Duodenal mucosa (tissue), 2 donors: ENCODE results near the gene TAB2.
"Not testable (repeated sequence)": the region's sequence is repeated elsewhere in the genome, so short reads cannot be mapped to it uniquely, and the experiment has no call there.

ENCODE experiments used
- H3K27ac ChIP-seq: one replicate; pipeline ENCODE4 v1.7.0; 2013; ENCODE audit warnings: low read depth, low read length
- H3K27me3 ChIP-seq, 2 donors: one replicate each; pipeline ENCODE4 v1.7.0; 2013; ENCODE audit warnings: low read length in 2 of 2, control low read depth in 1 of 2; ENCODE audit not compliant: insufficient read depth in 2 of 2, control insufficient read depth in 1 of 2
- H3K36me3 ChIP-seq, 2 donors: one replicate each; pipeline ENCODE4 v1.7.0; 2013; ENCODE audit warnings: low read length in 2 of 2, control low read depth in 1 of 2; ENCODE audit not compliant: insufficient read depth in 2 of 2, control insufficient read depth in 1 of 2
- H3K4me1 ChIP-seq, 2 donors: one replicate each; pipeline ENCODE4 v1.7.0; 2013; ENCODE audit warnings: low read length in 2 of 2, control low read depth in 1 of 2; ENCODE audit not compliant: insufficient read depth in 2 of 2, control insufficient read depth in 1 of 2
- H3K4me3 ChIP-seq, 2 donors: one replicate each; pipeline ENCODE4 v1.7.0; 2013; ENCODE audit warnings: low read length in 2 of 2, low read depth in 1 of 2
- H3K9ac ChIP-seq, 2 donors: one replicate each; pipeline ENCODE4 v1.7.0; 2013; ENCODE audit warnings: low read length in 2 of 2, low read depth in 1 of 2
- H3K9me3 ChIP-seq, 2 donors: one replicate each; pipeline ENCODE4 v1.7.0; 2013; ENCODE audit warnings: low read length in 2 of 2, control low read depth in 1 of 2; ENCODE audit not compliant: control insufficient read depth in 1 of 2

TAB2 gene

DNA sequence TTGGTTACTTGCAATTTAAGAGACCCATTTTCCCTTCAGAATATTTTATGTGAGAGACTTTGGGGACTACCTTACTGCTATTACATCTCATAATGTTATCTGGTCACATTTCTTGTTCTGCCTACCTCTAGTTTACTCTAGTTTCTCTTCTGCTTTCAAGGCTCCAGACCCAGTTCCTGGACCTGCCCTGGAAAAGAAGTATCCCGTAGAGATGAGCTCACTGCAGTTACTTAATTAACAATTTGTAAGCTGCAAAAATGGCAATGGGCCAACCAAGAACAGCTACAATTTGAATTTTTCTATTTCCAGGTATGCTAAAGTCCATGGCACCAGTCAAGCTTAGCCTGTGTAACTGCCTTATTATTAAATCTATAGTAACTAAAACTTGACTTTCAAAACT lies 25.0 kb downstream of the TAB2 start:
- H3K36me3 ChIP-seq = peaks cover 0 to 3% of the 10 kb centered on the region in 2 donors
- H3K27me3 ChIP-seq = no peaks in the 10 kb centered on the region
- H3K27ac ChIP-seq = no peak overlapping the region
- no peak overlapping the region for H3K9ac ChIP-seq
- no peaks in the 10 kb centered on the region for H3K9me3 ChIP-seq
- no peak overlapping the region for H3K4me3 ChIP-seq
- peaks cover 5 to 27% of the 10 kb centered on the region in 2 donors for H3K4me1 ChIP-seq

DNA sequence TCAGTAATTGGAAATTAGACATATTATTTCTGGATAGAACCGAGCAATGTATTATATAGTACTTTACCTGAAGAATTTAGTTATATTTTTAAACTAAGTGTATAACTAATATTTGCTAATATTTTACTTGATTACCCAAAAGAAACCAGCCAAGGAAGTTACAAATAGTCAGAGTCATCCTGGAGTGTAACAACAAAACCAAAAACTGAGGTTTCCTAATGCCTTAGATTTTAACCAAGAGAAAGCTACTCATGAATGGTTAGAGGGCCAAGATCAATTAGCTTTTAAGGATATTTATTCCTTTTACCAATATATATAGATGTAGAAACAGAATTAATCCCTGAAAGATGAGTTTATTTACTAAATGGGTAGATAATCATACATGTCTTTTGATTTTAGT lies 26.0 kb downstream of the TAB2 start:
- H3K9me3 ChIP-seq = no peaks in the 10 kb centered on the region
- no peak overlapping the region for H3K9ac ChIP-seq
- no peak overlapping the region for H3K4me3 ChIP-seq
- no peak overlapping the region for H3K27ac ChIP-seq
- H3K36me3 ChIP-seq = peaks cover 0 to 3% of the 10 kb centered on the region in 2 donors
- H3K4me1 ChIP-seq = peaks cover 5 to 20% of the 10 kb centered on the region in 2 donors
- H3K27me3 ChIP-seq = no peaks in the 10 kb centered on the region

DNA sequence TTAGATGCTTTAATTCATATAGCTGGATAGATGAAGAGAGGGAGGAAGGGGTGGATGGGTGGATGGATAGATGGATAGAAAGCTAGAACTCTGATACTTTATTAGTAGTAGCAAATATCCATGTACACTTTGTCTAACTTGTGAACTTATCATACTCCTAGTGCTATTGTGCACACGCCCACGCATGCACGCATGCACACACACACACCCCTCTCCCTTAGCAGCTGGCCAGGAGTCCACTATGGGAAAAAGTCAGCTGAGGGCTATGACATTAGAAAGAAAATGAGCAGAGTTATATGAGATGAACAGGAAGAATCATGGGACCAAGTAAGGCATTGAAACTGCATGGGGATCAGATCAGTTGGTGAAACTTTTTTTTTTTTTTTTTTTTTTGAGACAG lies 28.6 kb downstream of the TAB2 start:
- Histone ChIP-seq H3K27me3 (no peaks in the 10 kb centered on the region), H3K9me3 (no peaks in the 10 kb centered on the region), H3K4me1 (peaks cover 5 to 16% of the 10 kb centered on the region in 2 donors), H3K36me3 (peaks cover 0 to 3% of the 10 kb centered on the region in 2 donors), H3K27ac (no peak overlapping the region), H3K4me3 (no peak overlapping the region), H3K9ac (no peak overlapping the region)

DNA sequence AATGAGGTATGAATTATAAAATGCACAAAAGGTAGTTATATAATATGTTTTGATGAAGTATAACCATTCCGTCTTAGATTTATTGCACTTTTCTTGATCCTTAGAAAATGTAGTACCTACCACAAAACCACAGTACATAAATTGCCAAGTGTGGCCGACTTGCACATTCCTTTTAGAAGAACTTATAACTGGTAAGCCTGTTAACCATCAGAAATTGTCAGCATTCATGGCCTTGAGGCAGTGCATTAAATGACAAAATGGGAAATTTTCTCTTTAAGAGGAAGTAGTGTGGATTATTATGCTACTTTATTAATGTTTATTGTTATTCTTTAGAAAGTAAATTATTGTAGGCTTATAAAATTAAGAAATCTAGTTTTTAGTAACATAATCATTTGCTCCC lies 29.6 kb downstream of the TAB2 start:
- H3K27me3 ChIP-seq = no peaks in the 10 kb centered on the region
- peaks cover 5 to 10% of the 10 kb centered on the region in 2 donors for H3K4me1 ChIP-seq
- H3K9me3 ChIP-seq = no peaks in the 10 kb centered on the region
- peaks cover 0 to 3% of the 10 kb centered on the region in 2 donors for H3K36me3 ChIP-seq
- H3K27ac ChIP-seq = no peak overlapping the region
- no peak overlapping the region for H3K9ac ChIP-seq
- no peak overlapping the region for H3K4me3 ChIP-seq

DNA sequence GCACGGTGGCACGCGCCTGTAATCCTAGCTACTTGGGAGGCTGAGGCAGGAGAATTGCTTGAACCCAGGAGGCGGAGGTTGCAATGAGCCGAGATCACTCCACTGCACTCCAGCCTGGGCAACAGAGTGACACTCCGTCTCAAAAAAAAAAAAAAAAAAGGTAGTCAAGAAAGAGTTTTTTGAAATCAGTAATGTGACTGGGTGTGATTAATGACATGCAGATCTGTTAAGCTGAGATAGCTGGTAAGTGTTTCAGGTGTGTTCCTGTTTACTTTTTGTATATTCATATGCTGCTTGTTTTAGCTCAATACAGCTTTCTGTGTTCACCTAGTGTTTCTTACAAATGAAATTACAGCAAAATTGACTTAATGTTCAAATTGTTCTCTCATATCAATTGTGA lies 31.8 kb downstream of the TAB2 start:
- not testable (repeated sequence) for H3K4me3 ChIP-seq, H3K27me3 ChIP-seq, H3K9ac ChIP-seq, H3K27ac ChIP-seq, H3K36me3 ChIP-seq, H3K4me1 ChIP-seq, H3K9me3 ChIP-seq

DNA sequence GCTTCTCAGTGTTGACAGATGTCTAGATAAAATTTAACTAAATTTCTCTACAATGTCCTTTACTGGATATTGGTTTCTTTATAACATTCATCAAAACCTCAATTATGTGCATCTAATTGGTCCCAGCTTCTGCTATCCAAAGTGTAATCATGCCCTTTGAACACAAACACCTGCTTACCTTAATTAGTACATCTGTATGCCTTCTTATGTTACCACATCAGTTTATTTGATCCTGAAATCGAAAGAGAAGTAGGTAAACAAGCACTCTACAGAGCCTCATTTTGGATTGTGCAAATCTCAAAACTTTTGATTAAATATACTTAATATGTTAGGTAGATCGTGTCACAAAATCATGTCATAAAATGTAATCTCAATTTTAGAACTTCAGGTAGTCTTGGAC lies 36.5 kb downstream of the TAB2 start:
- Histone ChIP-seq H3K36me3 (no peaks in the 10 kb centered on the region), H3K27me3 (no peaks in the 10 kb centered on the region), H3K9me3 (no peaks in the 10 kb centered on the region), H3K9ac (no peak overlapping the region), H3K27ac (no peak overlapping the region), H3K4me1 (peaks cover 0 to 8% of the 10 kb centered on the region in 2 donors), H3K4me3 (no peak overlapping the region)

DNA sequence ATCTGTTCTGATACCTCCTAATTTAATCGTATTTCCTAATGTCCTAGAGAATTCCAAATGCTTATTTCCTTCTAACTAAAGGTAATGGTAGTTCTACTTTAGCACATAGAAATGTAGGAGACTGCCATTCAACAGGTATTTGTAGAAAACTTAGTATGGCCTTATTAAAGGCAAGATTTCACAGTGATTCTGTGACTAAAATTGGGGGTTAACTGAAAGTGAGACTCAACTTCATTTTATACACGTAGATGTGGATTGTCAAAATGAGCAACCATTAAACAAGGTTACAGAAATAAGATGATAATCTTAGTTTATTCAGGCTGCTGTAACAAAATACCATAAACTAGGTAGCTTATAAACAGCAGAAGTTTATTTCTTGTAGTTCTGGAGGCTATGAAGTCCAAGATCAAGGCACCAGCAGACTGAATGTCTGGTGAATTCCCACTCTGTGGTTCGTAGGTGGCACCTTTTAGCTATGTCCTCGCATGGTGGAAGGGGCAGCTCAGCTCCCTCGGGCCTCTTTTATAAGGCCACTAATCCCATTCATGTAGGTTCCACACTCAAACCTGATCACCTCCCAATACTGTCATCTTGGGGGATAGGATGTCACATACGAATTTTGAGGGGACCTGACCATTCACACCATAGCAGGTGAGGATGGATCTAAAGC lies 38.7 kb downstream of the TAB2 start:
- Histone ChIP-seq H3K27ac (no peak overlapping the region), H3K36me3 (no peaks in the 10 kb centered on the region), H3K4me1 (peaks cover 0 to 9% of the 10 kb centered on the region in 2 donors), H3K9me3 (no peaks in the 10 kb centered on the region), H3K27me3 (no peaks in the 10 kb centered on the region), H3K9ac (no peak overlapping the region), H3K4me3 (no peak overlapping the region)

DNA sequence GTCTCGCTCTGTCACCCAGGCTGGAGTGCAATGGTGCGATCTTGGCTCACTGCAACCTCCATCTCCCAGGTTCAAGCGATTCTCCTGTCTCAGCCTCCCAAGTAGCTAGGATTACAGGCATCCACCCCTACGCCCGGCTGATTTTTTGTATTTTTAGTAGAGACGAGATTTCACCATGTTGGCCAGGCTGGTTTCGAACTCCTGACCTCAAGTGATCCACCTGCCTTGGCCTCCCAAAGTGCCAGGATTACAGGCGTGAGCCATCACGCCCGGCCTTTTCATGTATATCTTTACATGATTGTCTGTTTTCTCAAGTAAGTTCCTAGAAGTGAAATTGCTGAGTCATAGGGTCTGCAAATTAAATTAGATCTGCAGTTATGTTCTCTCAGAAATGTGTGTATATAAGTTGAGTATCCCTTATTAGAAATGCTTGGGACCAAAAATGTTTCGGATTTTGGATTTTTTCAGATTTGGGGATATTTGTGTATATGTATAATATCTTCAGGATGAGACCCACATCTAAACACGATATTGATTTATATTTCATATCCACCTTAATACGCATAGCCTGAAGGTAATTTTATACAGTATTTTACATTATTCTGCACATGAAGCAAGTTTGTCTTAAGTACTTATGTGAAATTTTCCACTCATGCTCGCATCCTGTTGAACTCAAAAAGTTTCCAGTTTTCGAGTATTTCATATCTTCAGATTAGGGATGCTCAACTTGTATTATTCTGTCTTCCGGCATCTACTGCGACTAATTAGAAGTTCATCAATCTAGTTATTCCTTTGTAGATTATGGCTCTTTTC lies 40.4 kb downstream of the TAB2 start:
- H3K9me3 ChIP-seq = no peaks in the 10 kb centered on the region
- H3K9ac ChIP-seq = no peak overlapping the region
- peaks cover 0 to 9% of the 10 kb centered on the region in 2 donors for H3K4me1 ChIP-seq
- no peak overlapping the region for H3K27ac ChIP-seq
- H3K4me3 ChIP-seq = no peak overlapping the region
- H3K36me3 ChIP-seq = no peaks in the 10 kb centered on the region
- H3K27me3 ChIP-seq = no peaks in the 10 kb centered on the region

DNA sequence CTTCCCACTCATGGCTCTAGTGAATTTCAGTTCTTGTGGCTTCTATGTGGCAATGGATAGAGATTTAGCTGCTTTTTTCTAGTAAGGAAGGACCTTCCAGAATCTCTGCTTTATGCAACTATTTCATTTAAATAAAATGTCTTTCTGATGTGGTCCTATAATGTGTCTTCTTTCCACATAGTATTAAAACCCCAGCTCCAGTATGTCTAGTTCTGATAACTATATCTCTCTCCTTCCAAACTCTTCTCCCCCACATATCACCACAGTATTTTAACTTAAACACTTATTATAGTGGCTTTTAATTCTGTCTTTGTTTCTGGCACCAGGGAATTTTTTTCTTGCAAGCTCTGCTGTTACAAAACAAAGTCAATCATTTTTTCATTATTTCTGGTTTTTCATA lies 41.9 kb downstream of the TAB2 start:
- Histone ChIP-seq H3K4me1 (peaks cover 0 to 17% of the 10 kb centered on the region in 2 donors), H3K9ac (no peak overlapping the region), H3K27ac (no peak overlapping the region), H3K9me3 (no peaks in the 10 kb centered on the region), H3K36me3 (no peaks in the 10 kb centered on the region), H3K27me3 (no peaks in the 10 kb centered on the region), H3K4me3 (no peak overlapping the region)

DNA sequence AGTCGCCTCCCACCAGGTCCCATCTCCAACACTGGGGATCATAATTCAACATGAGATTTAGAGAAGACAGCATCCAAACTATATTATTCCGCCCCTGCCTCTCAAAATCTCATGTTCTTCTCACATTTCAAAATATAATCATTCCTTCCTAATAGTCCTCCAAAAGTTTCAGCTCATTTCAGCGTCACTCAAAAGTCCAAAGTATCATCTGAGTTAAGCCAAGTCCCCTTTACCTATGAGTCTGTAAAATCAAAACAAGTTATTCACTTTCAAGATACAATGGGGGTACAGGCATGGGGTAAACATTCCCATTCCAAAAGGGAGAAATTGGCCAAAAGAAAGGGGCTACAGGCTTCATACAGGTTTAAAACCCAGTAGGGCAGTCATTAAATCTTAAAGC lies 43.0 kb downstream of the TAB2 start:
- no peaks in the 10 kb centered on the region for H3K36me3 ChIP-seq
- H3K27me3 ChIP-seq = no peaks in the 10 kb centered on the region
- no peak overlapping the region for H3K4me3 ChIP-seq
- no peaks in the 10 kb centered on the region for H3K9me3 ChIP-seq
- H3K27ac ChIP-seq = no peak overlapping the region
- H3K4me1 ChIP-seq = peaks cover 0 to 21% of the 10 kb centered on the region in 2 donors
- no peak overlapping the region for H3K9ac ChIP-seq
